Neutrophil (primary cell): Measurements from ENCODE around the gene FITM2.

Experiments
- H3K27ac ChIP-seq: fragments of 200-600 bp; sonication (generic); 2 replicates; pipeline ENCODE4 v1.5.1; 2016; ENCODE audit warnings: mild to moderate bottlenecking, moderate library complexity
- H3K27me3 ChIP-seq: fragments of 200-600 bp; sonication (generic); 2 replicates; pipeline ENCODE4 v1.6.0; 2016; ENCODE audit warnings: mild to moderate bottlenecking
- H3K36me3 ChIP-seq: fragments of 200-600 bp; sonication (generic); 2 replicates; pipeline ENCODE4 v1.5.1; 2017
- H3K4me1 ChIP-seq, 2 experiments: fragments of 200-600 bp in 1 of 2; sonication (generic) in 1 of 2; 1 replicate in 1 of 2; 2 replicates in 1 of 2; pipeline versions ENCODE4 v1.5.1 to v1.6.1; 2013 to 2016; ENCODE audit warnings: low read depth in 1 of 2, low read length in 1 of 2, mild to moderate bottlenecking in 1 of 2, moderate library complexity in 1 of 2; ENCODE audit not compliant: control insufficient read depth in 1 of 2, insufficient read depth in 1 of 2
- H3K4me3 ChIP-seq, 2 experiments: fragments of 200-600 bp in 1 of 2; sonication (generic) in 1 of 2; 1 replicate in 1 of 2; 2 replicates in 1 of 2; pipeline ENCODE4 v1.5.1; 2013 to 2016; ENCODE audit warnings: low read depth in 1 of 2, low read length in 1 of 2, mild to moderate bottlenecking in 1 of 2, moderate library complexity in 1 of 2
- H3K9me3 ChIP-seq: fragments of 200-600 bp; sonication (generic); 2 replicates; pipeline ENCODE4 v1.5.1; 2016
- TF ChIP-seq, protein P1 (sequence below): fragments of 200-600 bp; sonication (generic); IDR thresholded peaks from 2 replicates; pipeline ENCODE4 v1.5.1; 2016; ENCODE audit warnings: antibody characterized with exemption

FITM2 gene

DNA sequence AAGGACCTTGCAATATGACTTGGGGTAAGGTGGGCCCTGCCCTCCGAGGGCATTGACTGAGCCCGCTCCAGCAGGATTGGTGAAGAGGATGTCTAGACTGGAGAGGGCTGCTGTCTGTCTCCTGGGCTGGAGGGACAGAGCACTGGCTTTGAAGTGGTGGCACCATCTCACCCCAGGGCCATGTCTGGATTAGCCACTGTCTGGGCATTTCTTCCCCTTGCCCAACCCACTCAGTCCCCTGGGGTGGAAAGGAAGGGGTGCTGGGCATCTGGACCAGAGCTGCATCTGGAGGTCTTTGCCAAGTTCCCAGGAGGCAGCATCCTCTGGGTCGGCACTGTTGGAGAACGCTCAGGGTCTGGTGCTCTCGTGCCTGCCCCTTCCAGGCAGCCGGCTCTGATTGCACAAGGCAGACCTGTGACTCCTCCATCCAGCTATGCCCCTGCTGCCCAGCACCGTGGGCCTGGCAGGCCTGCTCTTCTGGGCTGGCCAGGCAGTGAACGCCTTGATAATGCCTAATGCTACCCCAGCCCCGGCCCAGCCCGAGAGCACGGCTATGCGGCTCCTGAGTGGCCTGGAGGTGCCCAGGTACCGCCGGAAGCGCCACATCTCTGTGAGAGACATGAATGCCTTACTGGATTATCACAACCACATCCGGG lies 25.9 kb upstream of the FITM2 start, which contains the start of gene R3HDML:
R3HDML (plus strand) TSS at position 319 of the 656 bp plus-strand sequence; CDS start at position 434, 115 bp downstream.
- TF ChIP-seq, protein P1, sequence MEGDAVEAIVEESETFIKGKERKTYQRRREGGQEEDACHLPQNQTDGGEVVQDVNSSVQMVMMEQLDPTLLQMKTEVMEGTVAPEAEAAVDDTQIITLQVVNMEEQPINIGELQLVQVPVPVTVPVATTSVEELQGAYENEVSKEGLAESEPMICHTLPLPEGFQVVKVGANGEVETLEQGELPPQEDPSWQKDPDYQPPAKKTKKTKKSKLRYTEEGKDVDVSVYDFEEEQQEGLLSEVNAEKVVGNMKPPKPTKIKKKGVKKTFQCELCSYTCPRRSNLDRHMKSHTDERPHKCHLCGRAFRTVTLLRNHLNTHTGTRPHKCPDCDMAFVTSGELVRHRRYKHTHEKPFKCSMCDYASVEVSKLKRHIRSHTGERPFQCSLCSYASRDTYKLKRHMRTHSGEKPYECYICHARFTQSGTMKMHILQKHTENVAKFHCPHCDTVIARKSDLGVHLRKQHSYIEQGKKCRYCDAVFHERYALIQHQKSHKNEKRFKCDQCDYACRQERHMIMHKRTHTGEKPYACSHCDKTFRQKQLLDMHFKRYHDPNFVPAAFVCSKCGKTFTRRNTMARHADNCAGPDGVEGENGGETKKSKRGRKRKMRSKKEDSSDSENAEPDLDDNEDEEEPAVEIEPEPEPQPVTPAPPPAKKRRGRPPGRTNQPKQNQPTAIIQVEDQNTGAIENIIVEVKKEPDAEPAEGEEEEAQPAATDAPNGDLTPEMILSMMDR: no peak
- H3K9me3 ChIP-seq: no peaks in the 10 kb centered on the region
- H3K27ac ChIP-seq: no peak within 1 kb of the TSS
- H3K4me3 ChIP-seq: no peak within 1 kb of the TSS
- no peaks in the 10 kb centered on the region for H3K36me3 ChIP-seq
- peaks cover 35% of the 10 kb centered on the region for H3K27me3 ChIP-seq
- no peaks in the 10 kb centered on the region for H3K4me1 ChIP-seq

- no peak overlapping the region for H3K27ac ChIP-seq
- no peak overlapping the region for H3K4me3 ChIP-seq
- peaks cover 31% of the 10 kb centered on the region for H3K27me3 ChIP-seq
- H3K9me3 ChIP-seq: no peaks in the 10 kb centered on the region
- H3K36me3 ChIP-seq: no peaks in the 10 kb centered on the region
- TF ChIP-seq, protein P1: no peak
- H3K4me1 ChIP-seq: no peaks in the 10 kb centered on the region
Measured at GRCh38 chr20:44336086-44336485, 25.1 kb upstream of the FITM2 start.

DNA sequence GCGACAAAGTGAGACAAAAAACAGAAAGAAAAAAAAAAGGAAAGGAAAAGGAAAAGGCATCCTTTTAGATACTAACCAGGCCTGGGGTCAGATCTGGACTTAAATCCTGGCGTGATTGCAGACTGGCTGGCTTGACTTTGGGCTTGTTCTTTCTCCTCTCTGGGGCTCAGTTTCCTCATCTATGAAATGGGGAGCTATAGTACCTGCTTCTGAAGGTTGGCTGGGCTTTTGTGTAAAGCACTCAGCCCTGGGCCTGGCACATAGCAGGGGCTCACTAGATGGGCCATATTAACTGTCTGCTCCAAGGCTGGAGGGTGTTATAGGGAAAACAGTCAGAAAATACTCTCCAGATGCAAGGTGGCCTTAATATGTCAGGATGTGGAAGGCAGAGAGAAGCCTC lies 24.7 kb upstream of the FITM2 start:
- Histone ChIP-seq H3K4me1 (no peaks in the 10 kb centered on the region), H3K4me3 (no peak overlapping the region), H3K27ac (no peak overlapping the region), H3K27me3 (peaks cover 31% of the 10 kb centered on the region), H3K36me3 (no peaks in the 10 kb centered on the region), H3K9me3 (no peaks in the 10 kb centered on the region)
- TF ChIP-seq, protein P1: no peak

GRCh38 chr20:44334709-44335108 lies 23.7 kb upstream of the FITM2 start:
- TF ChIP-seq, protein P1: no peak
- H3K4me3 ChIP-seq: no peak overlapping the region
- no peaks in the 10 kb centered on the region for H3K4me1 ChIP-seq
- peaks cover 34% of the 10 kb centered on the region for H3K27me3 ChIP-seq
- no peak overlapping the region for H3K27ac ChIP-seq
- H3K36me3 ChIP-seq: no peaks in the 10 kb centered on the region
- no peaks in the 10 kb centered on the region for H3K9me3 ChIP-seq

GRCh38 chr20:44334306-44334705 lies 23.3 kb upstream of the FITM2 start:
- peaks cover 38% of the 10 kb centered on the region for H3K27me3 ChIP-seq

More at GRCh38 chr20:44334306-44334705, 23.3 kb upstream of the FITM2 start:
- no peaks in the 10 kb centered on the region for H3K36me3 ChIP-seq
- no peak overlapping the region for H3K27ac ChIP-seq
- H3K4me1 ChIP-seq: no peaks in the 10 kb centered on the region
- TF ChIP-seq, protein P1: no peak
- H3K4me3 ChIP-seq: no peak overlapping the region
- no peaks in the 10 kb centered on the region for H3K9me3 ChIP-seq
